Osteocyte (in vitro differentiated cells): ENCODE results near the gene PRKCD. TPM values are rescaled to one million over a fixed set of nuclear protein-coding genes. Genes with fewer than 3 reads are reported as not detected.
A peak's percentile ranks its signal among the peaks of the same experiment; 100 is the strongest.

ENCODE experiments used
- DNase-seq: peaks from one replicate; pipeline ENCODE4 v3.0.0; 2021; ENCODE audit warnings: mixed read lengths; ENCODE audit not compliant: unreplicated experiment; ENCODE audit errors: extremely low spot score
- H3K27ac Mint-ChIP-seq: one replicate; pipeline ENCODE4 v1.8.0; 2021; ENCODE audit warnings: mild to moderate bottlenecking, mixed read lengths; ENCODE audit not compliant: unreplicated experiment
- H3K27me3 Mint-ChIP-seq: one replicate; pipeline ENCODE4 v1.8.0; 2021; ENCODE audit warnings: mixed read lengths; ENCODE audit not compliant: unreplicated experiment
- H3K36me3 Mint-ChIP-seq: one replicate; pipeline ENCODE4 v1.8.0; 2021; ENCODE audit warnings: mixed read lengths; ENCODE audit not compliant: unreplicated experiment
- H3K4me1 Mint-ChIP-seq: one replicate; pipeline ENCODE4 v1.8.0; 2021; ENCODE audit warnings: mixed read lengths; ENCODE audit not compliant: unreplicated experiment
- H3K4me3 Mint-ChIP-seq: one replicate; pipeline ENCODE4 v1.8.0; 2021; ENCODE audit warnings: mild to moderate bottlenecking, moderate library complexity, mixed read lengths; ENCODE audit not compliant: unreplicated experiment
- H3K9me3 Mint-ChIP-seq: one replicate; pipeline ENCODE4 v1.8.0; 2021; ENCODE audit warnings: mixed read lengths; ENCODE audit not compliant: unreplicated experiment
- CTCF ChIP-seq: fragments of 200-600 bp; sonication (generic); IDR thresholded peaks from 2 replicates; pipeline ENCODE4 v1.5.0; 2021; ENCODE audit warnings: antibody characterized with exemption, mild to moderate bottlenecking, moderate library complexity
- total RNA-seq: library from RNA; stranded (reverse); gene quantifications from 2 replicates; pipeline ENCODE4 v1.2.1, GENCODE V29; 2021

PRKCD gene
- total RNA-seq, 1 donor from 2014 or later: 17.1 TPM

DNA sequence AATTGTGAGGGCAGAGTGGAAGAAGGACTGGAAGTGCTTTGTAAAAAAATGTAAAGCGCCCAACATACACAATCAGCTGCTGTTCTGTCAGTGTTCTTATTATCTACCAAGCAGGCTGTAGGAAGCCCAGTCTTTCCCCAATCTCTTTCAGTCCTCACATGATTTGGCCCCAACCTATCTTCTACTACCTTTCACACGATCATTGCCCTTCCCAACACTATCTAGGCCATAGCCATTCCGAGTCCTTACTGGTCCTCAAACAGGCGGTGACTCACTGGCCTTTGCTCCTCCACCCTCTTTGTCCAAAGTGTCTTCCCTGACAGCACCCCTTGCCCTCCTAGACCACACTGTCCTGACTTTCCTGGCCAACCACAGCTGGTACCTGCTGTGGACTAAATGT is 29.9 kb upstream of the PRKCD start:
- no peak for DNase-seq
- Mint-ChIP-seq H3K27ac (peak overlapping the region; percentile 98), H3K4me3 (peak overlapping the region; percentile 88), H3K36me3 (no peaks in the 10 kb centered on the region), H3K27me3 (no peaks in the 10 kb centered on the region), H3K9me3 (no peaks in the 10 kb centered on the region), H3K4me1 (peaks cover 16% of the 10 kb centered on the region)
- TF ChIP-seq CTCF: no peak

DNA sequence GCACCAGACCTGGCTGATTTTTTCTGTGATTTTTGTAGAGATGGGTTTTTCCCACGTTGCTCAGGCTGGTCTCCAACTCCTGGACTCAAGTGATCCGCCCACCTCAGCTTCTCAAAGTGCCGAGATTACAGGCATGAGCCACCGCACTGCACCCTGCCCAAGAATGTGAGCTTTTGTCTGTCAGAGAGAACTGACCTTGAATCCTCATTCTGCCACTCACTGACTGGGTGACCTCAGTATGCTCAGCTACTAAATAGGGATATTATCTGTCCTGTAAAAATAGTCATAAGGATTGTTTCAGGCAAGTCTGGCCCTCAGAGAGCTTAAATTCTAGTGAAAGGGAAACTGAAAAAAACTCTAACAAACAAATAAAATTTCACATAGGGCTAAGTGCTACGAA is 28.7 kb upstream of the PRKCD start:
- no peak for DNase-seq
- Mint-ChIP-seq H3K27me3 (no peaks in the 10 kb centered on the region), H3K9me3 (no peaks in the 10 kb centered on the region), H3K4me3 (no peak overlapping the region), H3K36me3 (no peaks in the 10 kb centered on the region), H3K27ac (no peak overlapping the region), H3K4me1 (peaks cover 16% of the 10 kb centered on the region)
- no peak for TF ChIP-seq CTCF

DNA sequence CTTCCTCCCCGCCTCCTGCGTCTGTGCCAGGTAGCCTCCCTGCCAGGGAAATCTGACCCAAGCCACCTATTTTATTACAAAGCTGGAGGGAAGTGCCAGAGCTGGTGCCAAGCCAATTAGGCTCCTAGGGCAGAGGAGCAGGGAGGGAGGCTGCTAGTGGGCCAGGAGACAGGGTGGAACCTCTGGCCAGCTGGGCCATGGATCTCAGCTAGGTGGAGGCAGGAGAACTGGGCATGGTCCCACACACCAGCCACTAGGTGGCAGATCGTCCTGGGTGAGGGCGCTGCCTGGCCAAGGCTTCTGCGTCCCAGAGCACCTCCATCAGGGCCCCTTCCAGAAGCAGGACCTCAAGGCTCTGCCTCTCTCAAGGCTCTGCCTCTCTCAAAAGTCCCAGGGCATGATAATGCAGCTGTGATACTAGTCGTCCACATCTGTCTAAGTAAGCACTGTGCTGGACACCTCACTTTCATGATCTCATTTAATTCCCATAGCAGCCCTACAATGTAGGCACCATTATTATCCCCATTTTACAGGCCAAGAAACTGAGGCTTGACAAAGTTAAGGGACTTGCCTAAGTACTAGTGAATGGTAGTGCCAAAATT is 26.3 kb upstream of the PRKCD start:
- no peaks in the 10 kb centered on the region for H3K27me3 Mint-ChIP-seq
- no peak overlapping the region for H3K4me3 Mint-ChIP-seq
- no peaks in the 10 kb centered on the region for H3K9me3 Mint-ChIP-seq
- no peaks in the 10 kb centered on the region for H3K36me3 Mint-ChIP-seq
- H3K27ac Mint-ChIP-seq: no peak overlapping the region
- TF ChIP-seq CTCF: peak; percentile 86
- DNase-seq: peak; percentile 91
- H3K4me1 Mint-ChIP-seq: peaks cover 12% of the 10 kb centered on the region

GRCh38 chr3:53137221-53137620 is 23.8 kb upstream of the PRKCD start:
- peaks cover 8% of the 10 kb centered on the region for H3K4me1 Mint-ChIP-seq
- H3K4me3 Mint-ChIP-seq: no peak overlapping the region
- H3K27ac Mint-ChIP-seq: no peak overlapping the region
- H3K9me3 Mint-ChIP-seq: no peaks in the 10 kb centered on the region
- H3K27me3 Mint-ChIP-seq: no peaks in the 10 kb centered on the region
- no peak for TF ChIP-seq CTCF
- no peak for DNase-seq
- H3K36me3 Mint-ChIP-seq: no peaks in the 10 kb centered on the region

- Mint-ChIP-seq H3K4me3 (no peak overlapping the region), H3K27ac (no peak overlapping the region), H3K27me3 (no peaks in the 10 kb centered on the region), H3K4me1 (peaks cover 8% of the 10 kb centered on the region), H3K36me3 (no peaks in the 10 kb centered on the region), H3K9me3 (no peaks in the 10 kb centered on the region)
- no peak for DNase-seq
- TF ChIP-seq CTCF: no peak
These were observed 23.1 kb upstream of the PRKCD start for GRCh38 chr3:53137835-53138446.
